ENCODE data around the gene CILP2. TPM values are rescaled to one million over a fixed set of nuclear protein-coding genes. Genes with fewer than 3 reads are reported as not detected.
A peak's percentile ranks its signal among the peaks of the same experiment; 100 is the strongest.

Gene CILP2
- total and polyA plus RNA-seq, 2 of the 8 experiments (the other 6 are each of a cell fraction or from before 2014, with no cell fraction given): 4.4 to 5.8 TPM

- TF ChIP-seq ATF3 (IDR thresholded peaks at IDR 0.05; ENCODE audit: insufficient read depth, low read depth, low read length): no peak
- peak; percentile 44 for TF ChIP-seq TAF7 (optimal IDR thresholded peaks at IDR 0.05; ENCODE audit: borderline replicate concordance, low read depth, low read length)
Measured at GRCh38 chr19:19531951-19532805, 5.9 kb upstream of the CILP2 start (continued).

Data from H1 (cell line).